Natural killer cell (primary cell): ENCODE data around the gene LRIG1. TPM values are rescaled to one million over a fixed set of nuclear protein-coding genes. Genes with fewer than 3 reads are reported as not detected.

Experiments used
- ATAC-seq, 3 donors: fragments of 150-1000 bp in 2 of 3; fragments of 200-7000 bp in 1 of 3; cut with Tn5 transposase; 1 replicate in 1 of 3; 2 replicates in 2 of 3; pipeline ENCODE4 v1.10.0; 2021; ENCODE audit warnings: mild to moderate bottlenecking in 2 of 3, moderate library complexity in 2 of 3
- DNase-seq, 2 donors: peaks; one replicate each; pipeline versions ENCODE4 v3.0.0 to v3.0.0-alpha.2; 2013 to 2021; ENCODE audit warnings: mixed read lengths in 1 of 2
- H3K27ac ChIP-seq: one replicate; pipeline ENCODE4 v1.5.1; 2013; ENCODE audit warnings: mild to moderate bottlenecking, low read length
- H3K27me3 ChIP-seq: one replicate; pipeline ENCODE4 v1.6.1; 2013; ENCODE audit warnings: low read length; ENCODE audit not compliant: control insufficient read depth, insufficient read depth
- H3K36me3 ChIP-seq: one replicate; pipeline ENCODE4 v1.6.1; 2013; ENCODE audit warnings: low read length; ENCODE audit not compliant: control insufficient read depth, insufficient read depth
- H3K4me1 ChIP-seq: one replicate; pipeline ENCODE4 v1.6.1; 2013; ENCODE audit warnings: low read length; ENCODE audit not compliant: control insufficient read depth, insufficient read depth
- H3K4me3 ChIP-seq: one replicate; pipeline ENCODE4 v1.5.1; 2013; ENCODE audit warnings: low read length
- H3K9me3 ChIP-seq: one replicate; pipeline ENCODE4 v1.6.1; 2013; ENCODE audit warnings: low read length; ENCODE audit not compliant: control insufficient read depth, insufficient read depth
- H3K27ac Mint-ChIP-seq, 2 donors: one replicate each; pipeline ENCODE4 v1.8.0; 2022; ENCODE audit warnings: mild to moderate bottlenecking in 2 of 2, mixed read lengths in 2 of 2, moderate library complexity in 1 of 2
- H3K27me3 Mint-ChIP-seq, 2 donors: one replicate each; pipeline ENCODE4 v1.8.0; 2022; ENCODE audit warnings: low read depth in 2 of 2, mixed read lengths in 2 of 2
- H3K36me3 Mint-ChIP-seq: one replicate; pipeline ENCODE4 v1.8.0; 2022; ENCODE audit warnings: mixed read lengths
- H3K4me1 Mint-ChIP-seq, 2 donors: one replicate each; pipeline ENCODE4 v1.8.0; 2022; ENCODE audit warnings: mixed read lengths in 2 of 2
- H3K4me3 Mint-ChIP-seq: one replicate; pipeline ENCODE4 v1.8.0; 2022; ENCODE audit warnings: mild to moderate bottlenecking, moderate library complexity, mixed read lengths
- H3K9me3 Mint-ChIP-seq, 2 donors: one replicate each; pipeline ENCODE4 v1.8.0; 2022; ENCODE audit warnings: mixed read lengths in 2 of 2
- CTCF ChIP-seq: fragments of 200-600 bp; IDR thresholded peaks from one replicate; pipeline ENCODE4 v1.8.0; 2022; ENCODE audit warnings: antibody characterized with exemption
- WGBS: methylation state at CpG from one replicate; pipeline ENCODE4 v1.1.7; 2013; ENCODE audit warnings: missing lambda C conversion rate; ENCODE audit not compliant: insufficient coverage; 5-methylcytosine and 5-hydroxymethylcytosine counted together
- intact Hi-C: fragments of 100-400 bp; cut with micrococcal nuclease; formaldehyde crosslinking; loops from one replicate; pipeline ENCODE4 v1.14.2; 2022
- total RNA-seq, 4 donors: library from RNA; stranded (reverse); fragments of 120-200 nt in 1 of 4; gene quantifications; one replicate each; pipeline versions ENCODE4 v1.2.3 to v1.2.4, GENCODE V29; 2013 to 2022

LRIG1 gene
- total RNA-seq, 3 donors from 2014 or later (not counting 1 experiment from before 2014, with no cell fraction given): 5.5 to 10.6 (median 8.5) TPM

GRCh38 chr3:66406163-66406562 lies 94.7 kb downstream of the LRIG1 start:
- intact Hi-C loops: no loop called here
- no peaks in the 10 kb centered on the region for H3K36me3 ChIP-seq
- 97% methylated on average over 5 of the region's 5 CpGs for WGBS

GRCh38 chr3:66405701-66406091 lies 95.1 kb downstream of the LRIG1 start:
- H3K36me3 Mint-ChIP-seq: no peaks in the 10 kb centered on the region
- WGBS: 90% methylated on average over 11 of the region's 11 CpGs
- no peak for ATAC-seq

More at GRCh38 chr3:66406163-66406562, 94.7 kb downstream of the LRIG1 start:
- Mint-ChIP-seq H3K36me3 (no peaks in the 10 kb centered on the region), H3K4me3 (no peak overlapping the region), H3K9me3 (no peaks in the 10 kb centered on the region), H3K4me1 (no peaks in the 10 kb centered on the region), H3K27ac (no peak overlapping the region), H3K27me3 (no peaks in the 10 kb centered on the region)
- DNase-seq (no peak), ATAC-seq (no peak)
- H3K9me3 ChIP-seq: no peaks in the 10 kb centered on the region
- no peaks in the 10 kb centered on the region for H3K27me3 ChIP-seq
- peaks cover 7% of the 10 kb centered on the region for H3K4me1 ChIP-seq
- no peak overlapping the region for H3K27ac ChIP-seq
- no peak for TF ChIP-seq CTCF
- no peak overlapping the region for H3K4me3 ChIP-seq

GRCh38 chr3:66404903-66405700 lies 95.7 kb downstream of the LRIG1 start:
- Mint-ChIP-seq H3K4me1 (no peaks in the 10 kb centered on the region), H3K27me3 (no peaks in the 10 kb centered on the region), H3K36me3 (no peaks in the 10 kb centered on the region), H3K27ac (peak overlapping the region in 1 of 2 donors; percentile 42), H3K4me3 (no peak overlapping the region), H3K9me3 (no peaks in the 10 kb centered on the region)
- H3K27me3 ChIP-seq: no peaks in the 10 kb centered on the region
- WGBS: 98% methylated on average over 32 of the region's 32 CpGs
- intact Hi-C loops: no loop called here
- no peak for ATAC-seq
- H3K4me3 ChIP-seq: no peak overlapping the region
- no peak for DNase-seq
- H3K9me3 ChIP-seq: no peaks in the 10 kb centered on the region
- TF ChIP-seq CTCF: no peak
- H3K4me1 ChIP-seq: peaks cover 7% of the 10 kb centered on the region
- H3K27ac ChIP-seq: no peak overlapping the region
- no peaks in the 10 kb centered on the region for H3K36me3 ChIP-seq

More at GRCh38 chr3:66405701-66406091, 95.1 kb downstream of the LRIG1 start:
- TF ChIP-seq CTCF: no peak
- Mint-ChIP-seq H3K4me1 (no peaks in the 10 kb centered on the region), H3K4me3 (no peak overlapping the region), H3K27me3 (no peaks in the 10 kb centered on the region), H3K9me3 (no peaks in the 10 kb centered on the region), H3K27ac (no peak overlapping the region)
- Histone ChIP-seq H3K36me3 (no peaks in the 10 kb centered on the region), H3K4me1 (peaks cover 7% of the 10 kb centered on the region), H3K27me3 (no peaks in the 10 kb centered on the region), H3K9me3 (no peaks in the 10 kb centered on the region), H3K27ac (no peak overlapping the region), H3K4me3 (no peak overlapping the region)
- no peak for DNase-seq
- intact Hi-C loops: no loop called here
